Fibroblast of upper back skin (primary cell): Measurements from ENCODE around the gene GPR35.
"Not testable (repeated sequence)": the region's sequence is repeated elsewhere in the genome, so short reads cannot be mapped to it uniquely, and the experiment has no call there.

Experiments
- DNase-seq: peaks from one replicate; pipeline ENCODE4 v3.0.0-alpha.2; 2013

Gene GPR35

GRCh38 chr2:240603846-240604245 lies 21.4 kb upstream of the GPR35 start:
- no peak for DNase-seq

- DNase-seq, result no peak
Measured at GRCh38 chr2:240604291-240604938, 20.9 kb upstream of the GPR35 start.

GRCh38 chr2:240604939-240605716 lies 20.2 kb upstream of the GPR35 start:
- DNase-seq, result no peak

- DNase-seq, result no peak
Measured at GRCh38 chr2:240605867-240606743, 19.2 kb upstream of the GPR35 start.

- no peak for DNase-seq
Measured at GRCh38 chr2:240611601-240612210, 13.6 kb upstream of the GPR35 start.

GRCh38 chr2:240613781-240614180 lies 11.5 kb upstream of the GPR35 start:
- no peak for DNase-seq

- no peak for DNase-seq
Measured at GRCh38 chr2:240614391-240614790, 10.9 kb upstream of the GPR35 start.

- DNase-seq, result no peak
Measured at GRCh38 chr2:240615396-240615795, 9.9 kb upstream of the GPR35 start.

GRCh38 chr2:240615820-240616547 lies 9.3 kb upstream of the GPR35 start:
- no peak for DNase-seq

GRCh38 chr2:240616860-240617666 lies 8.2 kb upstream of the GPR35 start:
- DNase-seq, result not testable (repeated sequence)

GRCh38 chr2:240618776-240619175 lies 6.5 kb upstream of the GPR35 start:
- DNase-seq, result no peak

GRCh38 chr2:240619506-240620148 lies 5.7 kb upstream of the GPR35 start:
- DNase-seq, result no peak

- no peak for DNase-seq
Measured at GRCh38 chr2:240620149-240620731, 5.0 kb upstream of the GPR35 start.

- DNase-seq, result no peak
Measured at GRCh38 chr2:240620859-240621258, 4.4 kb upstream of the GPR35 start.

- DNase-seq, result no peak
Measured at GRCh38 chr2:240622060-240622411, 3.2 kb upstream of the GPR35 start.

GRCh38 chr2:240622531-240623235 lies 2.6 kb upstream of the GPR35 start:
- DNase-seq, result no peak

GRCh38 chr2:240623531-240624010 lies 1.7 kb upstream of the GPR35 start:
- DNase-seq, result no peak

- DNase-seq, result no peak
Measured at GRCh38 chr2:240624011-240624949, 1.0 kb upstream of the GPR35 start.
